ENCODE results near the gene SFXN2. TPM values are rescaled to one million over a fixed set of nuclear protein-coding genes. Genes with fewer than 3 reads are reported as not detected.

Gene SFXN2
- polyA plus RNA-seq, 1 experiment, result 5.6 TPM

GRCh38 chr10:102676534-102677315 lies 37.7 kb upstream of the SFXN2 start:
- ChIA-PET POLR2A (interaction anchor here (0.6 to 2.3 kb wide), 5 partner anchors 15 to 89 kb away, joined by 3 to 15 read pairs (median 7); no protein-coding TSS in a partner anchor), CTCF (interaction anchor here (1.1 to 8.2 kb wide), 10 partner anchors 8 to 225 kb away, joined by 3 to 72 read pairs (median 10); partner anchors contain the start of genes ACTR1A, ARL3, SFXN2 and SUFU)
- Histone ChIP-seq H3K36me3 (ENCODE audit: control insufficient read depth, insufficient read depth, low read length) (no peaks in the 10 kb centered on the region; the same call in 1 of the 2 replicates), H3K27me3 (ENCODE audit: control insufficient read depth, insufficient read depth, low read length) (no peaks in the 10 kb centered on the region), H3K4me3 (ENCODE audit: low read depth, low read length) (no peak overlapping the region)
- no peak for DNase-seq (ENCODE audit: low read depth)
- no peak for TF ChIP-seq CTCF (IDR thresholded peaks at IDR 0.05; ENCODE audit: insufficient read depth, low read depth, low read length)

- no peak for TF ChIP-seq CTCF (IDR thresholded peaks at IDR 0.05; ENCODE audit: insufficient read depth, low read depth, low read length)
- POLR2A ChIA-PET, result interaction anchor here (1.0 kb wide), 1 partner anchor 33 kb away, joined by 4 read pairs; no protein-coding TSS in a partner anchor
- no peaks in the 10 kb centered on the region; the same call in 1 of the 2 replicates for H3K36me3 ChIP-seq (ENCODE audit: control insufficient read depth, insufficient read depth, low read length)
- H3K27me3 ChIP-seq (ENCODE audit: control insufficient read depth, insufficient read depth, low read length), result no peaks in the 10 kb centered on the region
- no peak for DNase-seq (ENCODE audit: low read depth)
- CTCF ChIA-PET, result interaction anchor here (0.9 to 8.2 kb wide), 18 partner anchors 9 to 224 kb away, joined by 3 to 72 read pairs (median 8); partner anchors contain the start of genes ACTR1A, ARL3, SFXN2 and SUFU
- no peak overlapping the region for H3K4me3 ChIP-seq (ENCODE audit: low read depth, low read length)
These were observed 36.9 kb upstream of the SFXN2 start for GRCh38 chr10:102677331-102678067.

DNA sequence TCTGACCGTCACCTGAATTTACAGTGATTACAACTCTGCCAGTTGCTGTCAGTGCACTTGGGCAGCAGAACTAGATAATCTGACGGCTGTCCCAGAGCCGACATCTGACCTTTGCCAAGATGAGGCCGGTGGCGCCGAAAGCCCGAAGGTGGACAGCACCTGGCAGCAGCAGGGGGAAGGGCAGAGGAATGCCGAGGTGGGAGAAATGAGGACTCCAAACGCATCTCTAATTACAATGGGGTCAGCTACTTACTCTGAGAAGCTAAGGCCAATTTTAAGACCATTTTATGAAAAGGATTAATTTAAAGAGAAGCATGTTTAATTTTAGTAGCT lies 36.4 kb upstream of the SFXN2 start:
- no peak for TF ChIP-seq CTCF (IDR thresholded peaks at IDR 0.05; ENCODE audit: insufficient read depth, low read depth, low read length)
- DNase-seq (ENCODE audit: low read depth), result no peak
- H3K36me3 ChIP-seq (ENCODE audit: control insufficient read depth, insufficient read depth, low read length), result no peaks in the 10 kb centered on the region; the same call in 1 of the 2 replicates
- POLR2A ChIA-PET, result no interaction called here
- CTCF ChIA-PET, result interaction anchor here (0.9 to 8.2 kb wide), 21 partner anchors 9 to 223 kb away, joined by 3 to 72 read pairs (median 6); partner anchors contain the start of genes ACTR1A, ARL3, SFXN2 and SUFU
- no peaks in the 10 kb centered on the region for H3K27me3 ChIP-seq (ENCODE audit: control insufficient read depth, insufficient read depth, low read length)
- no peak overlapping the region for H3K4me3 ChIP-seq (ENCODE audit: low read depth, low read length)

DNA sequence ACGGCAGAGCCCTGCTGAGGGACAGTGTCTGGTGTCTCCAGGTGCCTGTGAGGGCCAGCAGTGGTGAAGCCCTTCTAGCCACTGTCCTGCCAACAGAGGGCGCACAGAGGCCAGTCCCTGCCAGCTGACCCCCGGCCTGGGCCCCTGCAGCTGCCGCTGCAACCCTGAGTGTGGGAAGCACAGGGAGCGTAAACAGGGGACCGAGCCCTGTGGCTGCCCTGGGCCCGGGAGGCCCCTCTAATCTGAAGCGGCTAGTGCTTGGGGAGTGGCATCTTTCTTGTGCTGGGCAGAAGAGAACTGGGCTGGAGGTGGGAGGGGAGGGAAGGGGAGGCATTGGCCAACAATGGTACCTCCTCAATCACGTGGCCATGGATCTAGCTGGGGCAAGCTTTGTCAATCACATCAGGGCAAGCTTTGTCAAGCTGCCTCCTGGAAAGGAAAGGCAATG lies 35.6 kb upstream of the SFXN2 start:
- DNase-seq (ENCODE audit: low read depth), result no peak
- Histone ChIP-seq H3K36me3 (ENCODE audit: control insufficient read depth, insufficient read depth, low read length) (no peaks in the 10 kb centered on the region; the same call in 1 of the 2 replicates), H3K4me3 (ENCODE audit: low read depth, low read length) (no peak overlapping the region), H3K27me3 (ENCODE audit: control insufficient read depth, insufficient read depth, low read length) (no peaks in the 10 kb centered on the region)
- POLR2A ChIA-PET, result no interaction called here
- TF ChIP-seq CTCF (IDR thresholded peaks at IDR 0.05; ENCODE audit: insufficient read depth, low read depth, low read length), result peak; percentile 86
- CTCF ChIA-PET, result interaction anchor here (0.9 to 8.2 kb wide), 21 partner anchors 9 to 175 kb away, joined by 3 to 72 read pairs (median 5); partner anchors contain the start of genes ACTR1A, ARL3, SFXN2 and SUFU

Data from BJ (cell line).